Bronchial epithelial cell (primary cell): ENCODE results near the gene ADGRV1. TPM values are rescaled to one million over a fixed set of nuclear protein-coding genes. Genes with fewer than 3 reads are reported as not detected.
"Not testable (repeated sequence)": the region's sequence is repeated elsewhere in the genome, so short reads cannot be mapped to it uniquely, and the experiment has no call there.

Source experiments
- DNase-seq: peaks from one replicate; pipeline ENCODE4 v3.0.0-alpha.2; 2010; ENCODE audit warnings: low read depth
- FAIRE-seq: peaks from 2 replicates; lab custom pipeline; 2011; peaks lifted over from hg19 to GRCh38; lab: Jason Lieb, UNC
- H3K27me3 ChIP-seq: 2 replicates; pipeline ENCODE4 v1.5.1; 2011; ENCODE audit warnings: low read length; ENCODE audit not compliant: control insufficient read depth, insufficient read depth
- H3K36me3 ChIP-seq: 2 replicates; pipeline ENCODE4 v1.5.1; 2011; ENCODE audit warnings: low read length; ENCODE audit not compliant: control insufficient read depth, insufficient read depth
- H3K4me3 ChIP-seq: 2 replicates; pipeline ENCODE4 v1.5.1; 2011; ENCODE audit warnings: mild to moderate bottlenecking, low read depth, low read length, control low read depth
- CTCF ChIP-seq: IDR thresholded peaks from 2 replicates; pipeline ENCODE4 v1.5.1; 2011; ENCODE audit warnings: mild to moderate bottlenecking, moderate library complexity, low read length, control low read depth, inconsistent platforms; ENCODE audit not compliant: insufficient read depth, severe bottlenecking
- total RNA-seq: library from RNA; depleted of rRNA; stranded (reverse); fragments of >200 nt; gene quantifications from 2 replicates; pipeline ENCODE4 v1.2.1, GENCODE V29; 2014

The ADGRV1 gene
- total RNA-seq, 1 donor from 2014 or later, result 1.6 TPM

DNA sequence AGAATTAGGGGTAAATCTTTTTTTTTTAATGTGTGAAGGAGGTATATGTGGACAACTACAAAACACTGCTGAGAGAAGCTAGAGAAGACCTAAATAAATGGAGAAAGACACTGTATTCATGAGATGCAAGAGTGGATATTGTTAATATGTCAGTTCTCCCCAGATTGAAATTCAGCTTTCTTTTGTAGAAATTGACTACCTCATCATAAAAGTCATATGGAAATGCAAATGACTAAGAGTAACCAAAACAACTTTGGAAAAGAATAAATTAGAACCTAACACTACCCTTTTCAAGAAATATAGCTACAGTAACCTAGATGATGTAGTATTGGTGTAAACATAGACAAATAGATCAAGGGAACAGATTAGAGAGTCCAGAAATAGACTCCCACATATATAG is 400.7 kb downstream of the ADGRV1 start:
- Histone ChIP-seq H3K36me3 (no peaks in the 10 kb centered on the region), H3K4me3 (no peak overlapping the region), H3K27me3 (no peaks in the 10 kb centered on the region)
- no peak for FAIRE-seq
- DNase-seq, result no peak
- no peak for TF ChIP-seq CTCF

DNA sequence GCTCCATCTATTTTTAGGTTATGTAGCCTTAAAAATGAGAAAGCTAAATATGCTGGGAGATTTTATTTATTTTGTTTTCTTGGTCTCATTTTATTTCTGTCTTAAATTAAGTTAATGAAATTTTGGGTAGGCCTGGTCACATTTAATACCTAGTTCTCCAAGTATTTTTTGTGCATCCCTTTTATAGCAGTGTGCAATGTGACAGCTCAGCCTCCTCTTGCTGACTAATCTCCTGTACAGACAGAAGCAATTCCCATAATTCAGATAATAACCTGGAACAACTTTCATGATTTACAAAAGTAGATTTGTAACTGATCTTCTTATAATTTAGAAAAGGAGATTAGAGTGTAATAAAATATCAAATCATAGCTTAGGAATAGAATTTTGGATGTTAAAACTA is 403.9 kb downstream of the ADGRV1 start:
- Histone ChIP-seq H3K36me3 (no peaks in the 10 kb centered on the region), H3K4me3 (no peak overlapping the region), H3K27me3 (no peaks in the 10 kb centered on the region)
- DNase-seq (no peak), FAIRE-seq (no peak)
- TF ChIP-seq CTCF, result no peak

DNA sequence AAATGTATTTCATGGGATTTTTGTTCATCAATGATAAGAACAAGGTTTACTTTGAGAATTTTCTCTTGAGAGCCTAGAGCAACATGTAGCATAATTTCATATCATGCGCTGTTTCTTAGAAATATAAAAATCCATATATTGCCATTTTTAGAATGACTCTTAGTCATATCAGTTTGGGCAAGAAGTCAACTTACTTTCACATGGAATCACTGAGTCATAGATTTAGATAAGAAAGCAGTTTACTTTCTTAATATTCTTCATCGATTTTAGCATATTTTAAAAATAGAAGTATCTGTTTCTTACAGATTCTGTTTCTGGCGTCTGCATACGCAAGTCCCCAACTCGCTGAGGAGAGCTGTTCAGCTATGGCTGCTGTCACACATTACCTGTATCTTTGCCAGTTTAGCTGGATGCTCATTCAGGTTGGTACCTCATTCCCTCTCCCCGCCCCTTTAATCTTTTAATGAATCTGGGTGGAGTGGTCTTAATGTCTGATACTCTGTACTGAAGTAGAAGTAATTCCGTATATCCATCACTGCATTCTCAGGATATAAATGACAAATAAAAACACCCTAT is 406.6 kb downstream of the ADGRV1 start:
- TF ChIP-seq CTCF, result no peak

DNA sequence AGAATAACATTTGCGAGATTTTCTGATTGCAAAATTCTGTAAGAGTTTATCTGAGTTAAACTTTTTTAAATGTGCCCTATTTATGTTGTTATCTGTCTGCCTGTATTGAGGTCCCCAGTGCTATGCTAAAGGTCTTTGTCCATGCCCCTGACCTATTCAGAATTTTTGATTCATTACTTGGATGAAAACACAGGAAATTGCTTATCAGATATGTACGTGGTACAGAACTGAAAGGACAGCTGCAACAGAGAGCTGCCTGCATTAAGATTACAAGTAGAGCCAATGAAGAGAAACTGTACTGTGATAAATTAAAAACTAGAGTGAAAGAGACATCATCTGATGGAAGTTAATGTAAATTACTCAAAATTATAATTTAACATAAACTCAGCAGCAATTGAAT is 408.8 kb downstream of the ADGRV1 start:
- FAIRE-seq, result no peak
- TF ChIP-seq CTCF, result no peak
- DNase-seq, result no peak
- Histone ChIP-seq H3K36me3 (no peaks in the 10 kb centered on the region), H3K27me3 (no peaks in the 10 kb centered on the region), H3K4me3 (no peak overlapping the region)

More for the DNA sequence above, 406.6 kb downstream of the ADGRV1 start:
- no peak for DNase-seq
- FAIRE-seq, result no peak
- Histone ChIP-seq H3K27me3 (no peaks in the 10 kb centered on the region), H3K4me3 (no peak overlapping the region), H3K36me3 (no peaks in the 10 kb centered on the region)

DNA sequence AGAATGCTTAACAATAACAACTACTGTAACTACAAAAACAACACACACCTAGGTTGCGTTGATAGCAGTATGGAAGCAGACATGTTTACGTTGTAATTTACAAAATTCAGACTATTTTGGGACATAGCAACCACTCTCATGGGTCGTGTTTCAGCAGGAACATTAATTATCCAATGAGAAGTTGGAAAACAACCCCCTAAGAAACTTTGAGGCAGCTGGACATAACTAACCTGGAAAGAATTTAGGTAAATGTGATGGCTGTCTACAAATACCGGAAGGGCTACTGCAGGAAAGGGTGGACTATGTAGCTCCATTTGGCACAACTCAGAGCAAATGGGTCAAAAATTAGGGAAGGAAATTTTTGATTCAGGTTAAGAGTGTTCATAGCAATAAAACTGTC is 409.3 kb downstream of the ADGRV1 start:
- Histone ChIP-seq H3K27me3 (no peaks in the 10 kb centered on the region), H3K4me3 (no peak overlapping the region), H3K36me3 (no peaks in the 10 kb centered on the region)
- FAIRE-seq (no peak), DNase-seq (no peak)
- TF ChIP-seq CTCF, result no peak

GRCh38 chr5:90968319-90968718 is 409.7 kb downstream of the ADGRV1 start:
- DNase-seq (no peak), FAIRE-seq (no peak)
- no peak overlapping the region for H3K4me3 ChIP-seq
- no peak for TF ChIP-seq CTCF
- H3K27me3 ChIP-seq, result no peaks in the 10 kb centered on the region
- H3K36me3 ChIP-seq, result no peaks in the 10 kb centered on the region

GRCh38 chr5:90969945-90970344 is 411.3 kb downstream of the ADGRV1 start:
- not testable (repeated sequence) for H3K36me3 ChIP-seq, FAIRE-seq, DNase-seq, H3K27me3 ChIP-seq, H3K4me3 ChIP-seq
